ENCODE data around the gene JAZF1.

The JAZF1 gene

GRCh38 chr7:27998382-27998781 is 182.2 kb downstream of the JAZF1 start:
- TF ChIP-seq REST (IDR thresholded peaks at IDR 0.05; ENCODE audit: low read depth): no peak
- TF ChIP-seq MAX (IDR thresholded peaks at IDR 0.05): no peak
- no peak for TF ChIP-seq EP300 (IDR thresholded peaks at IDR 0.05; ENCODE audit: borderline replicate concordance)
- TF ChIP-seq USF1 (IDR thresholded peaks at IDR 0.05): no peak
- no peak for TF ChIP-seq CEBPB (IDR thresholded peaks at IDR 0.05)

- no peak for TF ChIP-seq TAF1 (IDR thresholded peaks at IDR 0.05; ENCODE audit: low read depth)
- no peak for TF ChIP-seq TEAD4 (IDR thresholded peaks at IDR 0.05)
- TF ChIP-seq EGR1 (IDR thresholded peaks at IDR 0.05): no peak
- TF ChIP-seq USF1 (IDR thresholded peaks at IDR 0.05): no peak
- TF ChIP-seq CEBPB (IDR thresholded peaks at IDR 0.05): no peak
- TF ChIP-seq ZBTB7A (IDR thresholded peaks at IDR 0.05; ENCODE audit: low read depth): no peak
- no peak for TF ChIP-seq YY1 (IDR thresholded peaks at IDR 0.05; ENCODE audit: low read depth)
- TF ChIP-seq TCF12 (IDR thresholded peaks at IDR 0.05; ENCODE audit: low read depth): no peak
- TF ChIP-seq EP300 (IDR thresholded peaks at IDR 0.05; ENCODE audit: borderline replicate concordance): no peak
- TF ChIP-seq RAD21 (IDR thresholded peaks at IDR 0.05; ENCODE audit: low read depth): no peak
- TF ChIP-seq MAX (IDR thresholded peaks at IDR 0.05): no peak
- TF ChIP-seq FOXM1 (IDR thresholded peaks at IDR 0.05; ENCODE audit: borderline replicate concordance, low read depth): no peak
Observed at GRCh38 chr7:27997188-27997707, 183.3 kb downstream of the JAZF1 start.

- TF ChIP-seq MAX (IDR thresholded peaks at IDR 0.05) (no peak), REST (IDR thresholded peaks at IDR 0.05; ENCODE audit: low read depth) (no peak), USF1 (IDR thresholded peaks at IDR 0.05) (no peak), EGR1 (IDR thresholded peaks at IDR 0.05) (no peak), FOXM1 (IDR thresholded peaks at IDR 0.05; ENCODE audit: borderline replicate concordance, low read depth) (no peak), NFIC (IDR thresholded peaks at IDR 0.05) (no peak), YY1 (IDR thresholded peaks at IDR 0.05; ENCODE audit: low read depth) (no peak), TEAD4 (IDR thresholded peaks at IDR 0.05) (no peak), TCF12 (IDR thresholded peaks at IDR 0.05; ENCODE audit: low read depth) (no peak), RAD21 (IDR thresholded peaks at IDR 0.05; ENCODE audit: low read depth) (no peak), CREB1 (IDR thresholded peaks at IDR 0.05; ENCODE audit: low read depth) (no peak), CEBPB (IDR thresholded peaks at IDR 0.05) (no peak), ZBTB7A (IDR thresholded peaks at IDR 0.05; ENCODE audit: low read depth) (no peak), TAF1 (IDR thresholded peaks at IDR 0.05; ENCODE audit: low read depth) (no peak), EP300 (IDR thresholded peaks at IDR 0.05; ENCODE audit: borderline replicate concordance) (no peak)
Observed at GRCh38 chr7:27996141-27996540, 184.5 kb downstream of the JAZF1 start.

GRCh38 chr7:27995228-27995627 is 185.4 kb downstream of the JAZF1 start:
- TF ChIP-seq YY1 (IDR thresholded peaks at IDR 0.05; ENCODE audit: low read depth) (no peak), RAD21 (IDR thresholded peaks at IDR 0.05; ENCODE audit: low read depth) (no peak), CREB1 (IDR thresholded peaks at IDR 0.05; ENCODE audit: low read depth) (no peak), CEBPB (IDR thresholded peaks at IDR 0.05) (no peak), EP300 (IDR thresholded peaks at IDR 0.05; ENCODE audit: borderline replicate concordance) (no peak), TEAD4 (IDR thresholded peaks at IDR 0.05) (no peak), NFIC (IDR thresholded peaks at IDR 0.05) (no peak), FOXM1 (IDR thresholded peaks at IDR 0.05; ENCODE audit: borderline replicate concordance, low read depth) (no peak), ZBTB7A (IDR thresholded peaks at IDR 0.05; ENCODE audit: low read depth) (no peak), TCF12 (IDR thresholded peaks at IDR 0.05; ENCODE audit: low read depth) (no peak)

- TF ChIP-seq EP300 (IDR thresholded peaks at IDR 0.05; ENCODE audit: borderline replicate concordance): no peak
- TF ChIP-seq TEAD4 (IDR thresholded peaks at IDR 0.05): no peak
- no peak for TF ChIP-seq REST (IDR thresholded peaks at IDR 0.05; ENCODE audit: low read depth)
- TF ChIP-seq USF1 (IDR thresholded peaks at IDR 0.05): no peak
- TF ChIP-seq NFIC (IDR thresholded peaks at IDR 0.05): no peak
- no peak for TF ChIP-seq ZBTB7A (IDR thresholded peaks at IDR 0.05; ENCODE audit: low read depth)
- no peak for TF ChIP-seq CREB1 (IDR thresholded peaks at IDR 0.05; ENCODE audit: low read depth)
- no peak for TF ChIP-seq RAD21 (IDR thresholded peaks at IDR 0.05; ENCODE audit: low read depth)
- TF ChIP-seq MAX (IDR thresholded peaks at IDR 0.05): no peak
- TF ChIP-seq CEBPB (IDR thresholded peaks at IDR 0.05): no peak
- TF ChIP-seq TAF1 (IDR thresholded peaks at IDR 0.05; ENCODE audit: low read depth): no peak
- no peak for TF ChIP-seq TCF12 (IDR thresholded peaks at IDR 0.05; ENCODE audit: low read depth)
Observed at GRCh38 chr7:27994639-27995038, 186.0 kb downstream of the JAZF1 start.
